Activated CD8-positive, alpha-beta memory T cell treated with anti-CD3 and anti-CD28 coated beads, Interleukin-2, amount 50 U/mL, for 1 hour (primary cell): ENCODE results near the gene BRD9.
"Not testable (repeated sequence)": the region's sequence is repeated elsewhere in the genome, so short reads cannot be mapped to it uniquely, and the experiment has no call there.

ENCODE experiments used
- DNase-seq: peaks from one replicate; pipeline ENCODE4 v3.0.0-alpha.2; 2020; ENCODE audit errors: extremely low read depth

The BRD9 gene

DNA sequence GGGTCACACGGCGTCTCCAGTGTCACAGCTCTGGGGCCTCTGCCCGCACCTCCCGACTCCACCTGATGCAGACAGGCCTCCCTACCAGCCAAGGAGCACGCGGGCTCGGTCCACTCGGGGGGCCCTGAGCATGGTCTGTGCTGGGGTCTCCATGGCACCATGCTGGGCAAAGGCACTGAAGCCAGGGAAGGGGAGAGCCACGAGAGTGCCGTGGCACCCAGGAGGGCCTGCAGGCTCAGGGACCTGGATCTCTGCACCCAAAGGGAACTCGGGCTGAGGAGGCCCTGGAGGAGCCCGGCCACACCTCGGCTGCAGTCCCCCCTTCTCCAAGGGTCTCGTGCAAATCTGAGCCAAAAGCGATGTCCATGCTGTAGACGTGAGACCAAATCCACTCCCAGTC, 48.2 kb downstream of the BRD9 start:
- not testable (repeated sequence) for DNase-seq

DNA sequence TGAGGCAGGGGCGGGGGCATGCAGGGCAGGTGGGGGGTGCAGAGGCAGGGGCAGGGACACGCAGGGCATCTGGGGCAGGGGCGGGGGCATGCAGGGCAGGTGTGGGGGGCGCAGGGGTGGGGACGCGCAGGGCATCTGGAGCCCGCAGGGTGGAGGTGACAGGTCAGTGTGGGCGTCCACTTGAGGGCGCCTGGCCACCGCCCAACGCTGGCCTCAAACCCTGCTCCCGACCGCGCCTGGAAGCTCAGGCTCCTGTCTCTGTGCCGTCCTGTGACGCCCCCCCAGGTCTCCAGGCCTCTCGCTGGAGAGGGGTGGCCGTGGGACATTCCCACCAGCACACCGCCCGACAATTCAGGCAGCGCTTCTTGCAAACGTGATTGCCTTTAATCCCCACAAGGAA, 48.7 kb downstream of the BRD9 start:
- DNase-seq, result not testable (repeated sequence)

GRCh38 chr5:843371-843770, 49.2 kb downstream of the BRD9 start:
- not testable (repeated sequence) for DNase-seq

DNA sequence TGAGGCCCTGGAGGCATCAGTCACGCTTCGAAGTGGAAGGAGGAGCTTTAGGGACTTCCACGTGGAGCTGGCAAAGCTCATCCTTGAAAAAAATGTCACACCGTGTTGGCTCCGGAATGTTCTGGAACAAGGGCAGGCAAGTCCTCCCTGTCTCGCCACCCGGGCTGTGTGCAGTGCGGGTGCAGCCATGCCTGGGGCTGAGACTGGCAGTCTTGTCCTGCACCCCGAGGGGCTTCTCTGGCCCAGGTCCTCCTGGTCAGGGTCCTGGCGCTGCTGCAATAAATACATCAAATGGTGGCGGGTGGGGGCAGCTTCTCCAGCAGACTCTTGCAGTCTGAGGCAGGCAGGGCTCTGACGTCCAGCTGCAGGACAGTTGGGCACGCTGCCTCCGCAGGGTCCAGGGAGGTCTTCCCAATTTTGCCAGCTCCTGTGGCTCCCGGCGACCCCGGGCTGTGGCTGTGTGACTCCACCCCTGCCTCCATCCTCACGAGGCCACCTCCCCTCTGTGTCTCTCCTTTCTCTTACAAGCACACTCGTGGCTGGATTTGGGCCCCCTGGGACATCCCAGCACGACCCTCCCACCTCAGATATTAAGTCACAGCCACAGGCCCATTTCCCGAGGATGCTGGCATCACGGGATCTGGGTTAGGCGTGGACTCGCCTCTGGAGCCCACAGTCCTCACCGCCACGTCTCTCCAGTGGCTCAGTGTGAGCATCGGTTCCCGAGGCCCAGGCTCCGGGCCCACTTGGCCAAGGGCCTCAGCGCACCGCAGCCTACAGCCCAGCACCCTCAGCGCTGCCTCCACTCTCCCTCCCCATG, 50.0 kb downstream of the BRD9 start:
- DNase-seq, result not testable (repeated sequence)

- DNase-seq, result not testable (repeated sequence)
Measured at GRCh38 chr5:841531-842401, 50.8 kb downstream of the BRD9 start.

GRCh38 chr5:840974-841435, 51.6 kb downstream of the BRD9 start:
- DNase-seq, result not testable (repeated sequence)

GRCh38 chr5:840118-840973, 52.3 kb downstream of the BRD9 start:
- DNase-seq, result not testable (repeated sequence)

- DNase-seq, result not testable (repeated sequence)
Measured at GRCh38 chr5:838431-838851, 54.2 kb downstream of the BRD9 start.

GRCh38 chr5:837621-838121, 54.9 kb downstream of the BRD9 start:
- DNase-seq, result not testable (repeated sequence)

GRCh38 chr5:835933-836612, 56.5 kb downstream of the BRD9 start:
- DNase-seq, result not testable (repeated sequence)

- DNase-seq, result not testable (repeated sequence)
Measured at GRCh38 chr5:834013-834412, 58.6 kb downstream of the BRD9 start.

DNA sequence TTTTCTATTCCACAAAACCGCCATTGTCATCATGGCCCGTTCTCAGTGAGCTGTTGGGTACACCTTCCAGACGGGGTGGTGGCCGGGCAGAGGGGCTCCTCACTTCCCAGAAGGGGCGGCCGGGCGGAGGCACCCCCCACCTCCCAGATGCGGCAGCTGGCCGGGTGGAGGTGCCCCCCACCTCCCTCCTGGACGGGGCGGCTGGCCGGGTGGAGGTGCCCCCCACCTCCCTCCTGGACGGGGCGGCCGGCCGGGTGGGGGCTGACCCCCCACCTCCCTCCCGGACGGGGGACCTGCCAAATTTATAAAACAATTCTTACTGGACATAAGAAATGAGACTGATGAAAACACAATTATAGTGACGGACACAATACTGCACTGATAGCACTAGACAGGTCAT, 64.4 kb downstream of the BRD9 start:
- DNase-seq, result not testable (repeated sequence)

DNA sequence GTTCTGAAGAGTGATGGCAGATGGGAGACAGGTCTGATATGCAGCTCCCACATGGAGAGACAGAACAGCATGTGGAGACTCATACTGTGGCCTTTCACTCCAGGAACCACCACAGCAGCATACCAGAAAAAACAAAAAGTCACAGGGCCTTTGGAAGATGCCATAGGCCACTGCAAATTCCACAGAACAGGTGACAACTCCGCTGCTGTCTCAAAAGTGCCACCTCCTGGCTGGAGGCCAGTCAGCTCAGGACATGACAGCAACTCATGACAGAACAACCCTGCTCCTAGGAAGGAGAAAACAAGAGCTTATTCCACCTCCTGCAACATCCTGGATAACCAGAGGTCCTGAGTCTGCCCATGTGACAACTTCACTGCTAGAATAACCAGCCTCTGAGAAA, 67.1 kb downstream of the BRD9 start:
- not testable (repeated sequence) for DNase-seq

- no peak for DNase-seq
Measured at GRCh38 chr5:821504-821903, 71.1 kb downstream of the BRD9 start.

- no peak for DNase-seq
Measured at GRCh38 chr5:820245-820644, 72.4 kb downstream of the BRD9 start.

GRCh38 chr5:819078-819477, 73.5 kb downstream of the BRD9 start:
- no peak for DNase-seq

- no peak for DNase-seq
Measured at GRCh38 chr5:816176-816575, 76.4 kb downstream of the BRD9 start.

- no peak for DNase-seq
Measured at GRCh38 chr5:815449-815848, 77.2 kb downstream of the BRD9 start.
